T-helper 2 cell treated with Interferon-gamma antibody and Interleukin-4, amounts not matched to agents 100 ng/mL and 5 ng/mL, for 36 hours (primary cell): ENCODE results near the gene NEU4. TPM values are rescaled to one million over a fixed set of nuclear protein-coding genes. Genes with fewer than 3 reads are reported as not detected.
"Not testable (repeated sequence)": the region's sequence is repeated elsewhere in the genome, so short reads cannot be mapped to it uniquely, and the experiment has no call there.

Source experiments
- intact Hi-C: fragments of 100-400 bp; cut with micrococcal nuclease; formaldehyde crosslinking; loops from one replicate; pipeline ENCODE4 v1.15.1; 2023
- total RNA-seq: library from RNA; stranded (reverse); gene quantifications from 2 replicates; pipeline ENCODE4 v1.2.3, GENCODE V29; 2022

Gene NEU4
- total RNA-seq, 1 donor from 2014 or later = 0.64 TPM

- intact Hi-C loops = no loop called here
Observed at GRCh38 chr2:241833101-241833663, 24.2 kb downstream of the NEU4 start.

- intact Hi-C loops = not testable (repeated sequence)
Observed at GRCh38 chr2:241833756-241834526, 24.9 kb downstream of the NEU4 start.

- intact Hi-C loops = no loop called here
Observed at GRCh38 chr2:241834527-241835210, 25.7 kb downstream of the NEU4 start.

- intact Hi-C loops = no loop called here
Observed at GRCh38 chr2:241835611-241836010, 26.6 kb downstream of the NEU4 start.

GRCh38 chr2:241836292-241836691 is 27.3 kb downstream of the NEU4 start:
- intact Hi-C loops = no loop called here

- intact Hi-C loops = no loop called here
Observed at GRCh38 chr2:241837197-241837965, 28.4 kb downstream of the NEU4 start.

GRCh38 chr2:241841181-241842066 is 32.4 kb downstream of the NEU4 start:
- intact Hi-C loops = loop anchor here (5.0 kb wide), 1 partner anchor 139 kb away; the partner anchor contains the start of gene ING5

- intact Hi-C loops = loop anchor here (5.0 kb wide), 1 partner anchor 140 kb away; the partner anchor contains the start of gene ING5
Observed at GRCh38 chr2:241842067-241842415, 33.0 kb downstream of the NEU4 start.

GRCh38 chr2:241842620-241843211 is 33.7 kb downstream of the NEU4 start:
- intact Hi-C loops = loop anchor here (5.0 kb wide), 1 partner anchor 140 kb away; the partner anchor contains the start of gene ING5

- intact Hi-C loops = loop anchor here (1.0 to 5.0 kb wide), 3 partner anchors 15 to 141 kb away; partner anchors contain the start of genes ING5 and PDCD1
Observed at GRCh38 chr2:241843321-241844065, 34.5 kb downstream of the NEU4 start.

GRCh38 chr2:241844066-241844728 is 35.2 kb downstream of the NEU4 start:
- intact Hi-C loops = loop anchor here (1.0 to 5.0 kb wide), 3 partner anchors 15 to 142 kb away; partner anchors contain the start of genes ING5 and PDCD1

- intact Hi-C loops = loop anchor here (1.0 to 5.0 kb wide), 3 partner anchors 14 to 143 kb away; partner anchors contain the start of genes ING5 and PDCD1
Observed at GRCh38 chr2:241844831-241845578, 36.0 kb downstream of the NEU4 start.

- intact Hi-C loops = no loop called here
Observed at GRCh38 chr2:241846406-241846805, 37.4 kb downstream of the NEU4 start.

- intact Hi-C loops = no loop called here
Observed at GRCh38 chr2:241848761-241849615, 40.0 kb downstream of the NEU4 start.

- intact Hi-C loops = no loop called here
Observed at GRCh38 chr2:241849616-241850543, 40.9 kb downstream of the NEU4 start.
